ENCODE measurements around the gene CSNK1D.

- TF ChIP-seq, protein P1, sequence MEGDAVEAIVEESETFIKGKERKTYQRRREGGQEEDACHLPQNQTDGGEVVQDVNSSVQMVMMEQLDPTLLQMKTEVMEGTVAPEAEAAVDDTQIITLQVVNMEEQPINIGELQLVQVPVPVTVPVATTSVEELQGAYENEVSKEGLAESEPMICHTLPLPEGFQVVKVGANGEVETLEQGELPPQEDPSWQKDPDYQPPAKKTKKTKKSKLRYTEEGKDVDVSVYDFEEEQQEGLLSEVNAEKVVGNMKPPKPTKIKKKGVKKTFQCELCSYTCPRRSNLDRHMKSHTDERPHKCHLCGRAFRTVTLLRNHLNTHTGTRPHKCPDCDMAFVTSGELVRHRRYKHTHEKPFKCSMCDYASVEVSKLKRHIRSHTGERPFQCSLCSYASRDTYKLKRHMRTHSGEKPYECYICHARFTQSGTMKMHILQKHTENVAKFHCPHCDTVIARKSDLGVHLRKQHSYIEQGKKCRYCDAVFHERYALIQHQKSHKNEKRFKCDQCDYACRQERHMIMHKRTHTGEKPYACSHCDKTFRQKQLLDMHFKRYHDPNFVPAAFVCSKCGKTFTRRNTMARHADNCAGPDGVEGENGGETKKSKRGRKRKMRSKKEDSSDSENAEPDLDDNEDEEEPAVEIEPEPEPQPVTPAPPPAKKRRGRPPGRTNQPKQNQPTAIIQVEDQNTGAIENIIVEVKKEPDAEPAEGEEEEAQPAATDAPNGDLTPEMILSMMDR (IDR thresholded peaks at IDR 0.05): no peak
- no peak for TF ChIP-seq POLR2A (IDR thresholded peaks at IDR 0.05)
- TF ChIP-seq EP300 (IDR thresholded peaks at IDR 0.05): no peak
Measured at GRCh38 chr17:82249896-82250581, 23.5 kb downstream of the CSNK1D start.

All from ovary (tissue), 3 donors.